B cell (primary cell): Measurements from ENCODE around the gene CCDC170. TPM values are rescaled to one million over a fixed set of nuclear protein-coding genes. Genes with fewer than 3 reads are reported as not detected.

Experiments
- ATAC-seq: fragments of 200-7000 bp; cut with Tn5 transposase; one replicate; pipeline ENCODE4 v1.10.0; 2021; ENCODE audit warnings: low read depth, mild to moderate bottlenecking, moderate number of reproducible peaks, moderate library complexity
- CTCF ChIA-PET: fragments of 350-600 bp; sonication (Branson Sonifier 250); formaldehyde crosslinking; loops from one replicate; lab custom pipeline; 2021; ENCODE audit warnings: antibody characterized with exemption, inconsistent platforms; lab: Charles Lee
- POLR2A ChIA-PET: fragments of 350-600 bp; sonication (Branson Sonifier 250); formaldehyde crosslinking; loops from one replicate; lab custom pipeline; 2021; ENCODE audit warnings: antibody characterized with exemption; lab: Charles Lee
- DNase-seq: peaks from one replicate; pipeline ENCODE4 v3.0.0; 2013
- H2AFZ ChIP-seq: 2 replicates; pipeline ENCODE4 v1.6.1; 2012; ENCODE audit warnings: mild to moderate bottlenecking, low read depth, low read length; ENCODE audit not compliant: insufficient read depth, poor library complexity, severe bottlenecking
- H3K27ac ChIP-seq, 2 donors: 1 replicate in 1 of 2; 2 replicates in 1 of 2; pipeline ENCODE4 v1.5.1; 2012 to 2013; ENCODE audit warnings: low read length in 2 of 2, mild to moderate bottlenecking in 2 of 2, moderate library complexity in 1 of 2
- H3K27me3 ChIP-seq, 4 experiments: fragments of 200-600 bp in 1 of 4; sonication (generic) in 1 of 4; replicated peaks in 1 of 4; 1 replicate in 2 of 4; 2 replicates in 2 of 4; pipeline versions ENCODE4 v1.6.1 to v1.7.0; 2013 to 2016; ENCODE audit warnings: low read length in 3 of 4, mild to moderate bottlenecking in 2 of 4, mixed read lengths in 1 of 4, moderate library complexity in 1 of 4; ENCODE audit not compliant: insufficient read depth in 4 of 4, control insufficient read depth in 3 of 4; ENCODE audit errors: control extremely low read depth in 1 of 4
- H3K36me3 ChIP-seq, 2 experiments: replicated peaks in 1 of 2; 1 replicate in 1 of 2; 2 replicates in 1 of 2; pipeline versions ENCODE4 v1.6.1 to v1.7.1; 2013; ENCODE audit warnings: low read length in 1 of 2; ENCODE audit not compliant: insufficient read depth in 2 of 2, control insufficient read depth in 1 of 2; ENCODE audit errors: control extremely low read depth in 1 of 2, extremely low read depth in 1 of 2
- H3K4me1 ChIP-seq, 2 donors: fragments of 200-600 bp in 1 of 2; sonication (generic) in 1 of 2; 1 replicate in 1 of 2; 2 replicates in 1 of 2; pipeline versions ENCODE4 v1.5.1 to v1.6.1; 2013 to 2017; ENCODE audit warnings: low read length in 2 of 2; ENCODE audit not compliant: control insufficient read depth in 2 of 2, insufficient read depth in 2 of 2
- H3K4me2 ChIP-seq: replicated peaks from 2 replicates; pipeline ENCODE3; 2012; ENCODE audit warnings: mild to moderate bottlenecking, low read depth, low read length; ENCODE audit not compliant: poor library complexity, severe bottlenecking
- H3K4me3 ChIP-seq, 5 experiments: fragments of 200-600 bp in 1 of 5; sonication (generic) in 1 of 5; 1 replicate in 3 of 5; 2 replicates in 2 of 5; pipeline versions ENCODE4 v1.5.1 to v1.7.0; 2011 to 2016; ENCODE audit warnings: low read length in 4 of 5, mild to moderate bottlenecking in 4 of 5, low read depth in 2 of 5, control low read depth in 1 of 5, moderate library complexity in 1 of 5; ENCODE audit not compliant: insufficient read depth in 1 of 5; ENCODE audit errors: control extremely low read depth in 1 of 5, extremely low read depth in 1 of 5
- H3K79me2 ChIP-seq: fragments of 200-600 bp; sonication (generic); one replicate; pipeline ENCODE4 v1.6.0; 2016; ENCODE audit warnings: low read length; ENCODE audit not compliant: control insufficient read depth, insufficient read depth
- H3K9ac ChIP-seq: fragments of 200-600 bp; sonication (generic); 2 replicates; pipeline ENCODE4 v1.6.1; 2017; ENCODE audit warnings: mild to moderate bottlenecking, low read length, moderate library complexity
- H3K9me3 ChIP-seq, 3 donors: one replicate each; pipeline versions ENCODE4 v1.6.1 to v1.7.1; 2013; ENCODE audit warnings: low read length in 2 of 3; ENCODE audit not compliant: control insufficient read depth in 2 of 3, insufficient read depth in 1 of 3; ENCODE audit errors: control extremely low read depth in 1 of 3
- H4K20me1 ChIP-seq: 2 replicates; pipeline ENCODE4 v1.6.0; 2012; ENCODE audit warnings: mild to moderate bottlenecking, low read length; ENCODE audit not compliant: insufficient read depth, control insufficient read depth, poor library complexity, severe bottlenecking
- H3K27ac Mint-ChIP-seq: one replicate; pipeline ENCODE4 v1.8.0; 2021; ENCODE audit warnings: mixed read lengths
- H3K27me3 Mint-ChIP-seq: one replicate; pipeline ENCODE4 v1.8.0; 2021; ENCODE audit warnings: mixed read lengths
- H3K4me1 Mint-ChIP-seq: one replicate; pipeline ENCODE4 v1.8.0; 2021; ENCODE audit warnings: mixed read lengths
- H3K4me3 Mint-ChIP-seq: one replicate; pipeline ENCODE4 v1.8.0; 2021; ENCODE audit warnings: mixed read lengths
- H3K9me3 Mint-ChIP-seq: one replicate; pipeline ENCODE4 v1.8.0; 2022; ENCODE audit warnings: mixed read lengths; ENCODE audit not compliant: insufficient read depth
- CTCF ChIP-seq: fragments of 200-600 bp; IDR thresholded peaks from one replicate; pipeline ENCODE4 v1.8.0; 2022; ENCODE audit warnings: antibody characterized with exemption, mild to moderate bottlenecking
- EZH2 ChIP-seq: IDR thresholded peaks from 2 replicates; pipeline ENCODE4 v1.6.1; 2012; ENCODE audit warnings: borderline replicate concordance, low read depth, mild to moderate bottlenecking, moderate library complexity, low read length; ENCODE audit not compliant: insufficient read depth, poor library complexity, severe bottlenecking
- WGBS: methylation state at CpG from one replicate; pipeline ENCODE4 v1.1.5; 2013; ENCODE audit warnings: missing lambda C conversion rate; ENCODE audit not compliant: insufficient coverage; 5-methylcytosine and 5-hydroxymethylcytosine counted together
- intact Hi-C: fragments of 100-400 bp; cut with micrococcal nuclease; formaldehyde crosslinking; loops from one replicate; pipeline ENCODE4 v1.10.0; 2022
- polyA plus RNA-seq: library from polyadenylated mRNA; depleted of rRNA; stranded (reverse); fragments of >200 nt; gene quantifications from 2 replicates; pipeline ENCODE4 v1.2.3, GENCODE V29; 2012
- total RNA-seq, 2 donors: library from RNA; stranded (reverse); fragments of 120-200 nt in 1 of 2; gene quantifications; 1 replicate in 1 of 2; 2 replicates in 1 of 2; pipeline versions ENCODE4 v1.2.3 to v1.2.4, GENCODE V29; 2013 to 2022

The CCDC170 gene
- total and polyA plus RNA-seq, 2 donors (not counting 1 experiment from before 2014, with no cell fraction given): 0.01 TPM; not detected in 1

- Mint-ChIP-seq H3K27me3 (peaks cover 12% of the 10 kb centered on the region), H3K4me3 (no peak overlapping the region), H3K9me3 (no peaks in the 10 kb centered on the region), H3K4me1 (no peaks in the 10 kb centered on the region), H3K27ac (no peak overlapping the region)
- Histone ChIP-seq H2AFZ (no peak overlapping the region), H3K4me1 (no peaks in the 10 kb centered on the region), H4K20me1 (no peaks in the 10 kb centered on the region), H3K9me3 (peaks cover 0 to 1% (median 0%) of the 10 kb centered on the region in 3 donors), H3K79me2 (no peaks in the 10 kb centered on the region), H3K27me3 (no peaks in the 10 kb centered on the region), H3K27ac (no peak overlapping the region), H3K9ac (no peak overlapping the region), H3K4me3 (no peak overlapping the region), H3K4me2 (no peak overlapping the region), H3K36me3 (no peaks in the 10 kb centered on the region)
- WGBS: 74% methylated on average over 2 of the region's 5 CpGs
- ChIA-PET CTCF (no interaction called here), POLR2A (no interaction called here)
- intact Hi-C loops: no loop called here
- no peak for DNase-seq
- ATAC-seq: no peak
- no peak for TF ChIP-seq CTCF
- no peak for TF ChIP-seq EZH2
Observed at GRCh38 chr6:151630991-151631655, 137.3 kb downstream of the CCDC170 start.

- Histone ChIP-seq H3K9me3 (peaks cover 0 to 3% (median 0%) of the 10 kb centered on the region in 3 donors), H3K4me2 (no peak overlapping the region), H3K4me1 (no peaks in the 10 kb centered on the region), H2AFZ (no peak overlapping the region), H4K20me1 (no peaks in the 10 kb centered on the region), H3K4me3 (no peak overlapping the region), H3K27me3 (no peaks in the 10 kb centered on the region), H3K27ac (no peak overlapping the region), H3K79me2 (no peaks in the 10 kb centered on the region), H3K36me3 (no peaks in the 10 kb centered on the region), H3K9ac (no peak overlapping the region)
- no peak overlapping the region for H3K27ac Mint-ChIP-seq
- no peak for TF ChIP-seq EZH2
- POLR2A ChIA-PET: no interaction called here
- intact Hi-C loops: no loop called here
- H3K9me3 Mint-ChIP-seq: no peaks in the 10 kb centered on the region
- ATAC-seq: no peak
- peaks cover 4% of the 10 kb centered on the region for H3K27me3 Mint-ChIP-seq
- no CpG with 5 or more reads among the region's 2 CpGs for WGBS
- CTCF ChIA-PET: interaction anchor here (0.9 kb wide), 1 partner anchor 8 kb away, joined by 3 read pairs; no protein-coding TSS in a partner anchor
- no peak for DNase-seq
- no peaks in the 10 kb centered on the region for H3K4me1 Mint-ChIP-seq
- H3K4me3 Mint-ChIP-seq: no peak overlapping the region
Observed at GRCh38 chr6:151632415-151632987, 138.7 kb downstream of the CCDC170 start.
